Amygdala (tissue), 56 donors: ENCODE data around the gene UGT1A7.

Experiments used
- DNase-seq, 56 donors: peaks; one replicate each; lab custom pipeline; 2025; lab: John Stamatoyannopoulos, UW

Gene UGT1A7

DNA sequence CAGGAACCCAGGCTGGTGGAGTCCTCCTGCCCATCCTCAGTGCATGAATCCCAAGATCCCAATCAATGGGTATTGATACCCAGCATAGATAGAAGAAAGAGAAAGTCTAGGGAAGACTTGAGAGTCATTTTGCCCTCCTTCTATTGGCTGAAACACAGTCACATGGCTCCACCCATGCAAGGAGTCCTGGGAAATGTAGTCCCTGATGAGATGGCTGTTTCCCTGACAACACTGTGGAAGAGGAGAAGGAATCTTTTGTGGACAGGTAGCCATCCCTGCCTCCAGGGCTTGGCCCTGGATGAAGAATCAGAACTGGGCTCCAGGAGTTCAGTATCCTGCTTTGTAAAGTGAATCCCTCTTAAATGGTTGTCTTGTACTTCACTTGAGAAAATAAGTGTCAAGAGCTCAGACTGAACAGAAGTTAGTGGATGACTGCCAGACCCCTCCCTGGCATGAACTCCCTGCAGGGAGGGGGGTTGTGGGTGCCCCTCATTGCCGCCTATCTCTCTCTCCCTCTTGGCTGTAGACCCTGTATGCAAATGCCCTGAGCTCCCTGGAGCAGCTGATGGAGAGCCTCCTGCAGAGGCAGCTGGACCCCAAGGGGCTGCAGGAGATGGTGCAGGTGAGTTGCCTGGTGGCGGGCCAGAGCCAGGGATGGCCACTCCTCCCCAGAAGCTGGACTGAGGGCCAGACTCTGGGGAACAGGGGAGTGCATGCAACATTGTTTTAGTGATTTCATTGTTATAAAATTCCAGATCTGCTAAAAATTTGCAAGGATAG lies 132.5 kb downstream of the UGT1A7 start:
- DNase-seq: no peak

DNA sequence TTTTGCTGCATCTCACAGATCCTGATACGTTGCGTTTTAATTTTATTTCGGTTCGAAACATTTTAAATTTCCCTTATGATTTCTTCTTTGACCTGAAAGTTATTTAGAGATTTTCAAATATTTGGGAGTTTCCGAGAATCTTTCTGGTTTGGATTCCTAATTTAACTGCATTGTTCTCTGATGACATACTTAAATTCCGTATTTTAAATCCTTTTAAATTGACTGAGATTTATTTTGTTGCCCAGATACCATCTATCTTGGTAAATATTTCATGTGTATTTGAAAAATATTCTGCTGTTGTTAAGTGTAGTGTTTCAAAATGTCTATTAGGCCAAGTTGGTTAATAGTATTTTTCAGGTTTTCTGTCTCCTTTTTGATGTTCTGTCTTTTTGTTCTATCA lies 134.2 kb downstream of the UGT1A7 start:
- no peak for DNase-seq

DNA sequence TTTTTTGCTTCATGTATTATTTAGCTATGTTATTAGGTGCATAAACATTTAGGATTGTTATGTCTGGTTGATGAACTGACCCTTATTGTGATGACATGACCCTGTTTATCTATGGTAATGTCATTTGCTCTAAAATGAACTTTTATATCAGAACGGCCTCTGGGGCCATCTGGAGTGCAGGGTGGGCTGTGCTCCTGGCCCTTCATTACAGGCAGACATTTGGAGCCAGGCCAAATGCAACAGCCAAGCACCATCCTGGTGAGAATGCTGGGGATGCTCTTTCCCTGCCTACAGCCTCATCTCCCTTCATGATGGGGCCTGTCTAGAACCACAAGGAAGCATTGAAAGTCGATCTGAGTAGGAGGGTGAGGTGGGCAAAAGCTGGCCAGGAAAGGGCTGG lies 134.6 kb downstream of the UGT1A7 start:
- DNase-seq: no peak

DNA sequence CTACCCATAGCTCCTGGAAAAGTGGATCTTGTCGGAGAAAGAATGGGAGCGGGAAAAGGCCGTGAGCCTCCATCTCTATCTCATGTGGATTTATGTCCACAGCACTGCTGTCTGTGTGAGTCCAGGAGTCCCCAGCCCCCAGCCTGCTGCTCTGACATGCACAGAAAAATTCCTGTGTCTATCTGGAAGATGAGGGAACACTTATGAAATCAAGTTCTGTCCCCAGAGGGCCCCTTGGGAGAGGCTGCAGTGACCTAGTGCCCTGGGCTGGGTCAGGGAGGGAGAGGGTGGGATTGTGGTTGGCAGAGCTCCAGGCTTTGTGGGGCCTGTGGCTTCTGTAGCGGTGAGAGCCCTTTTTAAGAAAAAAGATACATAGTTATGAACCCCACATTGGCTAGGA lies 135.1 kb downstream of the UGT1A7 start:
- no peak for DNase-seq

DNA sequence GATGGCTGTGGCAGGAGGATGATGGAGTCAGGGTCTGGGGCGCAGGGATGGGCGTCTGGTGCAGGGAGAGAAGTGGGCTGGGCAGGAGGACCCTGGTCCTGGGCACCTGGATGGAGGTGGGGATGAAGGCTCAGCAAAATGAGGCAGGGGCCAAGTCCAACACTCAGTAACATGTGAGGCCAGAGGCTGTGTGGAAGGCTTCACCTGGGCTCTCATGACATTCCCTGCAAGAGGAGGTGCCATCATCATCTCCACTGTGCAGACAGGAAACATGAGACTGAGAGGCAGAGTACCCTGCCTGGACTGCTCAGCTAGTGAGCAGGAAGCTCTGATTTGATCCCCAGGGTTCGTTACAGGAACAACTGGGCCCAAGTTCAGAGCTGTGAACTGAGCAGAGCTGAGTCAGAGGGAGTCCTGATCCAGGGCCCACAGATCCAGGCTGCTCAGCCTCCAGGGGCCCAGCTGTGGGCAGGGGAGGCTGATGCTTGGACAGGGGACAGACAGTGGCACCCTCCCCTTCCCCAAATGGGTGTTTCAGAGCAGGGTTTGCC lies 135.7 kb downstream of the UGT1A7 start:
- DNase-seq: no peak

DNA sequence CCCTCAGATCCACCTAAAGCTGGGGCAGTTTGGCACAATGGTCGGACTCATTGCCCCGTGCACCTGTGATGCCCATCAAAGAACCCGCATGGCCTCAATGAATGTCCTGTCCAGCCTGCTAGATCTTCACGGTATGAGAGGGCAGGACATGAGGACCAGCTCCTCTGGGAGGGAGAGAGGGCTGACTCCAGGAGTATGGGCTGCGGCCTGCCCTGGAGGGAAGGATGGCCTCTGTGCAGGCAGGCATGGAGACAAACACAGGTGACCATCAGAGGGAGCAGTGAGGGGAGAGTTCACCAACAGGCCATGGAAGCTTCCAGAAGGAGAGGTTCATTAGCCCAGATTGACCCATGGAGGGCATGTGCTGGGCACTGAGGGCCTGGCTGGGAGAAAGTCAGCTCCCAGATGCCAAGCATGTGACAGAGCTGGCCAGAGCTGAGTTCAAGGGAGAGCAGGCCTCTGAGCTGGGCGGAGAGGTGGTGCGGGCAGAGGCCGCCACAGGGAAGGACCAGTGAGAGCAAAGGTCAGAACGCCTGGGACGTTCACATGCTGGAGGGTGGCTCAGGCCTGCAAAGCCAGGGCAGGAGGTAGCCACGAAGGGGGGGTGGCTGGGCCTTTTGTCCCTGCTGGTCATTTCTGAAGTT lies 136.4 kb downstream of the UGT1A7 start:
- DNase-seq: no peak

DNA sequence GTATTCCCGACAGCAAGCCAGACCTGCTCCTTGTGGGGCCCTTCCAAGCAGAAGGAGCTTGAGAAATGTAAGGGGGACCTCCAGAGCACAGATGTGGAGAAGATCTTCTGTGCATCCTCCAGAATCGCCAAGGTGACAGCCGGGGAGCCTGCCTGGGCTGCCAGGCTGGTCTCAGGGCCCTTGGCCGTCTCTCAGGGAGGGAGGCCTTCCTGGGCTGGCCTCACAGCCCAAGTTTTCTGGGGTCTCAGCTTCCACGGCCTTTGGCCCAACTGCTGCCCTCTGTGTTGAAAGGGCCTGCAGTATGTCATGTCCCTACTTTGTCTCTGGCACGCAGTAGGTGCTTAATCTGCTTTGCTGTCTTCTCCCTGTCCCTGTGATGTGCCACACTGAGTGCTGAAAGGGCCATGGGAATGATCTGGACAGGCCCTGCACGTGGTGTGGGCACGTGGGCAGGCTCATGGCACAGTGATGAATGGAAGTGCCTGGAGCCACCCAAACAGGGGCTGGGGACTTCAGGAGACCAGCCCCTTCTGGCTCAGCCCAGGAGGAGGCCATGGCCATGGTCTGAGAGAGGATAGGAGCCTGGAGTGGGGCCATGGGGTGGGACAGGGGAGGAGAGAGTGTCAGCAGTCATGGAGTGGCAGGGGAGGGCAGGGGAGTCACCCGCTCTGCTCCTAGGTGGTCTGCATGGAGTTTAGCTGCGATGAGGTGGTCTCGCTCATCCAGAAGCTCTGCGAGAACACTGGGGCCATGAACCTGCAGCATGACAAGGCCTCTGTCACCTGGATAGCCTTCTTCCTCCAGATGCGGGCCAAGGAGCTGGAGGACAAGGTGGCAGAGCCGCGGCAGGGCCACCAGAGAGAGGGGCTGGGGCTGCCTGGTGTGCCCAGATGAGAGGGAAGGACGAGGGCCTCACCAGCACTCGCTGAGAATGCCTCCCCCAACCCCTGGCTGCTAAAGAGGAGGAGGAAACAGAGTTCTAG lies 137.2 kb downstream of the UGT1A7 start:
- DNase-seq: no peak

DNA sequence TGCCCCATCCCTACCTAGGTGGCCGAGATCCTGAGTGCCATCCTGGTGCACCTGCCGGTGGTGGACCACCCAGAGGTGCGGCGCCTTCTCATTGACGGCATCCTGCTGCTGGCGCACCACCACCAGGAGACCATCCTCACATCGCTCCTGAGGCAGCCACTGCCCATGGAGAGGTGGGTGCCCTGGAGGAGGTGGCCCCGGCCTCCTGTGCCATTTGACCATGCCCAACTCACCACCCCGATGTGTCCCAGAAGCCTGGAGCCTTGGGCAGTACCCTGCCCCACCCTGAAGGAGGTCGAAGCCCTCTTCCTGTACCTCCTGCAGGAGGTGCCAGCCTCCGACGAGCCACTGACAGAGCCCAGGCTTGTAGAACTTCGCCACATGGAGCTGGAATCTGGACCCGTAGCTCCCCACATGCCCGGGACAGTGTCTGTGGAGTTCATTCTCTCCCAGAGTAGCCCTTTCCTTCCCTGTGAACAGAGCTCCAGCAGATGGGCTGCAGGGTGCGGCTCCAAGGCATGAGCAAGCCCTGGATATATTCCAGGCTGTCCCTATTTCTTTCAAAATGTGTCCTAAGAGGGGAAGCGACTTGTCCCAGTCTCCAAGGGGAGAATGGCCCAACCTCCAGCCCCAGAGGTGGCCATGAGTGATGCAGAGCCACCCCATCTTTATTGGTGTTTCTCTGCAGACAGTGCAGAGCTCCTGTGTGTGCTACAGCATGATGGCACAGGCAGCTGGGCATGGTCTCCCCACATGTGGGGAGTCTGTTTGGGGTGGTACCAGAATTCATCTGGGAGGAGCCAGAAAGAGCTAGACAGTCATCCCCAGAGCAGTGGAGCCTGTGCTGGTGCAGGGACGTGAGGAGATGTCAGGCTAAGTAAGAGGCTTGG lies 138.4 kb downstream of the UGT1A7 start:
- DNase-seq: no peak

DNA sequence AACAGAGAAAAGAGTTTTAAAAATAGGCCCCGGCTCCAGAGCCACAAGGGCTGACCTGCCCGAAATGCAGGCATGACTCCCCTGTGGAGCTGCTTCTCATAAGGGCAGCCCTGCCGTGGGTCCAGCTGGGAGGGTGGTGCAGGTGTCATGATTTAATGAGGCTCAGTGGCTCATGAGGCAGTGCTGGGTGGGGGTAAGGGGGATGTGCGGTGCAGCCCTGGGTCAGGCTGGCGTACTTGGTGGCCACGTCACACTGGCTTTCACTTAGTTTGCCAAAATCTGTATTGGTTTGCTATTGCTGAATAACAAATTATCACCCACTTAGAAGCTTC lies 139.0 kb downstream of the UGT1A7 start:
- DNase-seq: no peak

DNA sequence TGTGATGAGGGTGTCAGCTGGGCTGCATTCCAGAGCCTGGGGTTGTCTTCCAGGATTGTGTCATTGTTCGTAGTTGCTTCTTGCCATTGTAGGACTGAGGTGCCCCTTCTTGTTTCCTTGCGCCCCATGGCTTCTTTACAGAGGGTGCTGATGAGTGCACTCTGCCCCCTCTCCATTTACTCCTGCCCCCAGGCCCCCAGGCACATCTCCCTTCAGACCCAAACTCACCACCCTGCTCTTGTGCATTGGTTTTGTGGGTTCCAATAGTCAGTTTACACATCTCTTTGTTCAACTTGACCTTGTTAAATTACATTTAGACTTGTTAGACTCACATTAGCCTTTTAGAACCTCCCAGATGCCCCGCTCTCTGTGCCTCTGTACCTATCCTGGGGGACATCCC lies 139.5 kb downstream of the UGT1A7 start:
- no peak for DNase-seq

DNA sequence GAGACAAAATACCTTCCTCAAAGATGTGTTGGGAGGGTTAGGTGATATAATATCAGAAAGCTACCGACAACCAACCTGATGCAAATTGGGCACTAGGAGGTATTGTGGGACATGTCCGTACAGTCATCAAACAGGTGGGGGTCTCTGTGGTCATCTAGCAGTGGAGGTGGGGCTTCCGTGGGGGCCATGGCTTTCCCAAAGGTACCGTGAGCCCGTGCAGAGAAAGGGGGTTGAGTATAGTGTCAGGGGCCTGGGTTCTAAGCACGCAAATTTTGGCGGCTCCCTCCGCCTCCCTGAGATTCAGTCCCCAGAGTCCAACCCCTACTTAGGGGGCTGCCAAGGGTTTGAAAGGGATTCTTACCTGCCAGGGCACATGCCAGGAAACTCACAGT lies 140.0 kb downstream of the UGT1A7 start:
- DNase-seq: no peak

DNA sequence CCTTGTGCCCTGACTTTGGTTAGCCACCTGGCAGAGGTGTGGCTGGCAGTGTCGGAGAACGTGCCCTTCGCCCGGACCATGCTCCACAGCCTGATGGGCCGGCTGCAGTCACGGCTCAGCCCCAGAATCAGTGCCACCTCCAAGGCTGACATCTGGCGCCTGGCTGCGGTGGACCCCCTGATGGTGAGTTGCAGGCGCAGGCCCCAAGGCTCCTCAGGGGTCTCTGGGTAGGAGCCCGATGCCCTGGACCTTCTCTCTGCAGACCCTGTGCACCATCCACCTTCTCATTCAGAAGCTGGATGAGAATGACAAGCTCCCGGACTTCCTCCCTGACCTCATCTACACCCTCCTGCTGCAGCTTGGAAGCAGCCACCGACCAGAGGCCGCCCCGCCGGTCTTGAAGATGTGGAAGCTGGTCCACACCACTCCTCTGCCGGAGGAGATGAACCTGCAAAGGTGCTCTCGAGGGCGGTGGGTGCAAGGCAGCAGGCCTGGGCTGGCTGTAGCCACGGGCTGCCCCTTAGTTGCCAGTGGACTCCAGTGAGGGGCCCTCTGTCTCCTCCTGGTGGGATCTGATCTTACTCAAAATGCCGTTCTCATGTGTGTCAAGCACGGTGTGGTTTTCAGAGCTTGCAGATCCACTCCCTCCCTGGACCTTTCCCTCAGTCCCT lies 140.5 kb downstream of the UGT1A7 start:
- DNase-seq: no peak
